PFSK-1 (cell line): ENCODE results near the gene VPS35.

Experiments used
- FOXP2 ChIP-seq: optimal IDR thresholded peaks from 2 replicates; pipeline ENCODE3; 2011; ENCODE audit warnings: borderline replicate concordance, control low read depth, inconsistent platforms; ENCODE audit not compliant: insufficient read depth; ENCODE audit errors: extremely low read length, extremely low read depth
- POLR2AphosphoS5 ChIP-seq: IDR thresholded peaks from 2 replicates; pipeline ENCODE4 v1.6.1; 2012; ENCODE audit warnings: low read depth, mild to moderate bottlenecking, control low read depth, low read length, moderate library complexity
- REST ChIP-seq, 2 experiments: IDR thresholded peaks; 2 replicates each; pipeline versions ENCODE4 v1.6.1 to v1.8.0; 2011 to 2012; ENCODE audit warnings: low read depth in 2 of 2, low read length in 2 of 2, control low read depth in 1 of 2, inconsistent platforms in 1 of 2, mild to moderate bottlenecking in 1 of 2, moderate library complexity in 1 of 2; ENCODE audit not compliant: insufficient read depth in 1 of 2
- SIN3A ChIP-seq: IDR thresholded peaks from 2 replicates; pipeline ENCODE4 v1.6.1; 2012; ENCODE audit warnings: mild to moderate bottlenecking, low read length, moderate library complexity, borderline replicate concordance; ENCODE audit not compliant: insufficient read depth
- TAF1 ChIP-seq: IDR thresholded peaks from 2 replicates; pipeline ENCODE4 v1.6.1; 2012; ENCODE audit warnings: low read length, control low read depth, borderline replicate concordance; ENCODE audit not compliant: insufficient read depth

VPS35 gene

GRCh38 chr16:46662123-46662522, 26.9 kb downstream of the VPS35 start:
- TF ChIP-seq FOXP2, result no peak
- TF ChIP-seq POLR2AphosphoS5, result no peak
- TF ChIP-seq REST (IDR thresholded peaks at IDR 0.05; ENCODE audit: insufficient read depth in 1 of 2, low read depth in 2 of 2, low read length in 2 of 2), result no peak
- no peak for TF ChIP-seq TAF1
- no peak for TF ChIP-seq SIN3A

GRCh38 chr16:46658925-46659324, 30.1 kb downstream of the VPS35 start:
- TF ChIP-seq FOXP2 (no peak), POLR2AphosphoS5 (no peak), SIN3A (no peak), REST (IDR thresholded peaks at IDR 0.05; ENCODE audit: insufficient read depth in 1 of 2, low read depth in 2 of 2, low read length in 2 of 2) (no peak), TAF1 (no peak)

- no peak for TF ChIP-seq REST (IDR thresholded peaks at IDR 0.05; ENCODE audit: insufficient read depth in 1 of 2, low read depth in 2 of 2, low read length in 2 of 2)
- no peak for TF ChIP-seq FOXP2
- no peak for TF ChIP-seq SIN3A
- no peak for TF ChIP-seq TAF1
- no peak for TF ChIP-seq POLR2AphosphoS5
These were observed 37.7 kb downstream of the VPS35 start for GRCh38 chr16:46651305-46651704.

GRCh38 chr16:46650254-46650623, 38.7 kb downstream of the VPS35 start:
- TF ChIP-seq POLR2AphosphoS5, result no peak
- TF ChIP-seq FOXP2, result no peak
- no peak for TF ChIP-seq REST (IDR thresholded peaks at IDR 0.05; ENCODE audit: insufficient read depth in 1 of 2, low read depth in 2 of 2, low read length in 2 of 2)
- no peak for TF ChIP-seq TAF1
- no peak for TF ChIP-seq SIN3A

- no peak for TF ChIP-seq SIN3A
- TF ChIP-seq REST (IDR thresholded peaks at IDR 0.05; ENCODE audit: insufficient read depth in 1 of 2, low read depth in 2 of 2, low read length in 2 of 2), result no peak
- TF ChIP-seq TAF1, result no peak
- no peak for TF ChIP-seq FOXP2
- TF ChIP-seq POLR2AphosphoS5, result no peak
These were observed 39.3 kb downstream of the VPS35 start for GRCh38 chr16:46649588-46650253.
